GM10847 (cell line): ENCODE results near the gene CASP14.

Experiments used
- POLR2A ChIP-seq: IDR thresholded peaks from 2 replicates; pipeline ENCODE4 v1.6.1; 2011; ENCODE audit not compliant: insufficient read length; ENCODE audit errors: extremely low read depth

The CASP14 gene

DNA sequence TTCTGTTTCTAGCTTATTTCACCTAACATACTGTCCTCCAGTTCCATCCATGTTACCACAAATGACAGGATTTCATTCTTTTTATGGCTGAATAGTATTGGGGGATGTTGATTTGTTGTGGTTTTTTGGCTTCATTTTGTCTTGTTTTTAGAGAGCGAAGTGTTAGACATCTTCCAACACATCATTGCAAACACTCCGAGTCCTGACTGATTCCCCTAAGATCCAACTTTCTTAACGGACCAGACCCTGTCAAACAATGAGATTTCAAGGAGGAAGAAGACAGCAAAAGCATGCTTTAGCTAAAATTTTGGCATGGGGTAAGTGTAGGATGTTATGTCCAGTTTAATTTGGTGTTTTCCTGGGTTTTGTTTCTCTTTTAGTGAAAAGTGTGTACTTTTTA is 3.8 kb upstream of the CASP14 start:
- no peak for TF ChIP-seq POLR2A

DNA sequence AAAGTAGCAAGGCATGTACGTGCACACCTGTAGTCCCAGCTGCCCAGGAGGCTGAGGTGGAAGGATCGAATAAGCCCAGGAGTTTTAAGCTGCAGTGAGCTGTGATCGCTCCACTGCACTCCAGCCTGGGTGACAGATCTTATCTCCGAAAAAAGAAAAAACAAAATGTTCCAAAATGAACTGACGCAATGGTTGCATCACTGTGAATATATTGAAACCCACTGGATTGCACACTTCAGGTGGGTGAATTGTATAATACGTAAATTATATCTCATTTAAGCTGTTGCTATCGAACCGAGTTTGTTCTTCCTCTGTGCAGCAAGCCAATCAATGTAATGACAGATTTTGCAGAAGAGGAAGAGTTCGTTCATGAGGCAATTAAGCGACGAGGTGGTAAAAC is 1.6 kb upstream of the CASP14 start:
- TF ChIP-seq POLR2A, result no peak

DNA sequence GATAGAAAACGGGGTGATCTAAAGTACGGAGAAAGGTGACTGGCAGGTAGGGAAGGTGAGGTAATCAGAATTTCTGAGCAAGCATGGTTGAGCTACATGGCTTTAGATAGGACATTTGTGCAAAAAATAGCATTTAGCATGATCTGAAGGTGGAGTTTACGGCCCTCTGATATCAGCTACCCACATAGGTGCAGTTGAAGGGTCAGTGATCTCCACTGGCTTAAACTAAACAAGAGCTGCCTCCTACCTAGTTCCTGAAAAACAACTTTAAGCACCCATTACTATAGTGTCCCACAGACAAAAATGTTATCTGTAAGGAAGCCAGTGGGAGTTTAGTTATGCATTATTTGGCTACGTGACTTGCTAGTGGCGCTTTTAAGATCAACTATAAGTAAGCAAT is 1.2 kb upstream of the CASP14 start:
- no peak for TF ChIP-seq POLR2A

DNA sequence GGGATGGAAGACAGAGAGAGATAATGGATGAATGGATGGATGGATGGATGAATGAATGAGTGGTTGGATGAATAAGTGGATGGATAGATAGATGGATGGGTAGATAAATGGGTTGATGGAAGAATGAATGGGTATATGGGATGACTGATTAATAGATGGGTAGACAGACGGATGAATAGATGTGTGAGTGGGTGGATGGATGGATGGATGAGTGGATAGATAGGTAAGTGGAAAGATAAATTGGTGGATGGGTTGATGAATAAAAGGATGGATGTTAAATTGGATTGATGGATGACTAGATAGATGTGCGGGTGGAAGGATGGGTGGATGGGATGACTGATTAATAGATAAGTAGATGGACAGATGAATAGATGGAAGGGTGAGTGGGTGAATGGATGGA is 1.4 kb downstream of the CASP14 start:
- TF ChIP-seq POLR2A, result no peak

DNA sequence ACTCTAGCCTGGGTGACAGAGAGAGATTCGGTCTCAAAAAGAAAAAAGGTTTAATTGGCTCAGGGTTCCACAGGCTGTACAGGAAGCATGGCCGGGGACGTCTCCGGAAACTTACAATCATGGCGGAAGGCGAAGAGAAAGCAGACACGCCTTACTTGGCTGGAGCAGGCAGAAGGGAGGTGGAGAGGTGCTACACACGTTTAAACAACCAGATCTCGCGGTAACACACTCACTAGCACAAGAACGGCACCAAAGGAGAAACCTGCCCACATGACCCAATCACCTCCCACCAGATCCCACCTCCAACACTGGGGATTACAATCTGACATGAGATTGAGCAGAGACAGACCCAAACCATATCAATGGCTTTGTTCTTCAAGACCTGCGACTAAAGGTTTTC is 12.8 kb downstream of the CASP14 start:
- TF ChIP-seq POLR2A, result no peak

DNA sequence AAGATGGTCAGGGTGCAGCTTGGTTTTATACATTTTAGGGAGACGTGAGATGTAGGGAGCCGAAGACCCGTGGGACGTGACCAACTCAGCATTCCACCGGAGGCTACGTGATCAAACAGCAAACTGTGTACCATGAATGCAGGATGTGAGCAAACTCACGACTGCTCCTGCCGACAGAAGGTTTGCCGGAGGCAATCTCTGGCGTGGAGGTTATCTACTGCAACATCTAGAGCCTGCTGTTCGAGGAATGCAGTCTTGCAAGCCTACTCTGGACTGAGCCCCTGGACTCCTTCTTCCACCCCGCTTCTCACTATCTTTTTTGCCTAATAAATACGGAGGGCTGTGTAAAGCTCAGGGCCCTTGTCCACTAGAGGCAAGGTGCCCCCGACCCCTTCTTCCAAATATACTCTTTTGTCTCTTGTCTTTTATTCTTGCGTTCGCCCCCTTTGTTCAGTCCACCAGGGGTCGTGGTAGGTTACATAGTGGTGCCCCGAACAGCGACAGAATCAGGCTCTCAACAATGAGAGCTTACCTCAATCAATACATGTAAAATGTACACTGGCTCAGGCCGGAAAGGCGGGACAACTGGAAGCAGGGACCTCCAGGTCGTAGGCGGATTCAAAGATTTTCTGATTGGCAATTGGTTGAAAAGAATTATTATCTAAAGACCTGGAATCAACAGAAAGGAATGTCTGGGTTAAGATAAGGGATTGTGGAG is 23.8 kb downstream of the CASP14 start:
- TF ChIP-seq POLR2A, result no peak

DNA sequence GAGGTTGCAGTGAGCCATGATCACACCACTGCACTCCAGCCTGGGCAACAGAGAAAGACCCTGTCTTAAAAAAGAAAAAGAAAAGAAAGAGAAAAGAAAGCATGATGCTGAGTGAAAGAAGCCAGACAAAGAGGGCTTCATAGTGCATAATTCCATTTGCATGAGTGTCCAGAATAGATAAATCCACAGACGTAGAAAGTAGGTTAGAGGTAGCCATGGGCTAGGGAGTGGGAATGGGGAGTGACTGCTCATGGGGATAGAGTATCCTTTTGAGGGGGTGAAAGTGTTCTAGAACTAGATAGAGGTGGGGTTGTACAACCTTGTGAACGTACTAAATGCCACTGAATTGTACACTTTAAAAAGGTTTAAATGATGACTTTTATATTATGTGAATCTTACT is 25.1 kb downstream of the CASP14 start:
- TF ChIP-seq POLR2A, result no peak

DNA sequence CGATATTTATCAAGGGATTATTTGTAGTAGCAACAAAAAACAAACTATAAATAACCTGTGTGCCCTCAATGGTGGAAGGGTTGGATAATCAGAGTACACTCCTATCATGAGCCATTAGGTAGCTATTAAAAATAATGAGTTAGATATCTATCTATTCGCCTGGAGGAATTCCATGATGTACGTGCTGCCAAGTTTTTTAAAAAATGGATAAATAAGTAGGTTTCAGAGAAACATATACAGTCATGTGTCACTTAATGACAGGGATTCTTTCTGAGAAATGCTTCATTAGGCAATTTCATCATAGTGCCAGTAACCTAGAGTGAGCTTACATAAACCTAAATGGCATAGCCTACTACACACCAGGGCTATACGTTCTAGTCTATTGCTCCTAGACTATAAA is 26.5 kb downstream of the CASP14 start:
- no peak for TF ChIP-seq POLR2A

DNA sequence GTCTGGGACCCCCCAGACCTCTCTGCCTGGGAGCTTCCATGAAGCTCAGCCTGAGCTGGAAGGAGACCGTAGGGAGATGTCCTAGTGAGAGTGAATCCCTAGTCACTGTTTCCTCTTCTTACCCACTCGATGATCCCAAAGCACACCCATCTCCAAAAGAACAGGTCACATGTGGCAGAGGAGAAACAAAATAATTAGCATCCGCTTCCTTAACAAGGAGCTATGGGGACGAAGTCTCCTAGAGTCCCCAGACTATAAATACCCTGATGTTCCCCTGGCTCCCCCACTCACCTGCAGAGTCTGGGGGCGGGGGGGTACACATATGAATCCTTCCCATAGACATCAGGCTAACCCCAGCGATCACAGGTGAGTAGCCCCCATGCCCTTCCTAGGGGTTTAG is 32.6 kb downstream of the CASP14 start, which contains the start of gene OR1I1:
Gene OR1I1 (plus strand): TSS at position 301 of the 400 bp plus-strand sequence. CDS start 4,855 bp downstream, outside the sequence.
- no peak for TF ChIP-seq POLR2A

DNA sequence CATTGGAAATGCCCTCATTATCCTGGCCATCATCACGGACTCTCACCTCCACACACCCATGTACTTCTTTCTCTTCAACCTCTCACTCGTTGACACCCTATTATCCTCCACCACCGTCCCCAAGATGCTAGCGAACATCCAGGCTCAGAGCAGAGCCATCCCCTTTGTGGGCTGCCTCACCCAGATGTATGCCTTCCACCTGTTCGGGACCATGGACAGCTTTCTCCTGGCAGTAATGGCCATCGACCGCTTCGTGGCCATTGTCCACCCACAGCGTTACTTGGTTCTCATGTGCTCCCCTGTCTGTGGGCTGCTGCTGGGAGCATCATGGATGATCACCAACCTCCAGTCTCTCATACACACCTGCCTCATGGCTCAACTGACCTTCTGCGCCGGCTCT is 37.9 kb downstream of the CASP14 start:
- no peak for TF ChIP-seq POLR2A

DNA sequence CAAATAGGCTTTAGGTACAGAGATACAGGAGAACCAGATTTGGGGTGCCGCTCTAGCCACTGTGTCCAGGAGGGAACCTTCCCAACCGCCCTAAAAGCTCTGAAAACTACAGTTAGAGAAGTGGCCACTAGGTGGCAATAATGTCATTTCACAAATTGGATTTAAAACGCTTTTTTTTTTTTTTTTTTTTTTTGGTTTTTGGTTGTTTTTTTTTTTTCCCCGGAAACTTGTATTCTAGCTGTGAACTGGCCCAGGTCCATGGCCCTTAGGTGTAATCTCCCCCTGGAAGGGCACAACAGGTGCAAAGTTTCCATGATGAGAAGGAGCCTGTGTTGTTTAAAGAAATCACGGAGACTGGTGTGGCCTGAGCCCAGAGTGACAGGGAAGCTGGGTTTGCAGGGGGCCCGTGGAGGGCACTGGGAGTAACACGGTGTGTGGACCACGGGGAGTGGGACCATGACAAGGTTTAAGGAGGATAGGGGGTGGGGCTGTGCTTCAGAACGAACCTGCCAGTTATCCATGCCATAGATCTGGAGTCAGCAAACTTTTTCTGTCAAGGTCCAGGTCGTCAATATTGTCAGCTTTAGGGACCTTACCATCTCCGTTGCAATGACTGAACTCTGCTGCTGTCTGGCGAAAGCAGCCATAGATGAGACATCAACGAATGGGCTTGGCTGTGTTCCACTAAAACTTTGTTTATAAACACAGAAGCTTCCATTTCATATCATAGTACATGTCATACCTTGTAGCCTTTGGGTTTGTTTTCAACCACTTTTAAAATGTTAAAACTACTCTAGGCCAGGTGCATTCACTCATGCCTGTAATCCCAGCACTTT is 42.9 kb downstream of the CASP14 start:
- no peak for TF ChIP-seq POLR2A

DNA sequence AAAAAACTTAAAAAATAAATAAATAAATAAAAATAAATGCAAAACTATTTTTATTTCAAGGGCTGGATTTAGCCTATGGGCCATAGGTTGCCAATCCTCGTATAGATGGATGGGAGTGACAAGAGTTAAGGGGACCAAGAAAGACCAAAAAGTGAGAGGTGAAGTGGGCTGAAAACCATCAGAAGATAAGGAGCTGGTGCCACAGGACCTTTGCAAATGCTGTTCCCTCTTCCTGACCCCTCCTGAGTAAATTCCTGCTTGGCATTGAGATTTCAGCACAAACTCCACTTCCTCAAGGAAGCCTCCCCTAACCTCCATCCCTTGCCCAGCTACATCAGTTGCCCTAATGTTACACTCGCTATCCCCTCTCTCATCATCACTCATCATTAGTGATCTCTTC is 43.7 kb downstream of the CASP14 start:
- no peak for TF ChIP-seq POLR2A

DNA sequence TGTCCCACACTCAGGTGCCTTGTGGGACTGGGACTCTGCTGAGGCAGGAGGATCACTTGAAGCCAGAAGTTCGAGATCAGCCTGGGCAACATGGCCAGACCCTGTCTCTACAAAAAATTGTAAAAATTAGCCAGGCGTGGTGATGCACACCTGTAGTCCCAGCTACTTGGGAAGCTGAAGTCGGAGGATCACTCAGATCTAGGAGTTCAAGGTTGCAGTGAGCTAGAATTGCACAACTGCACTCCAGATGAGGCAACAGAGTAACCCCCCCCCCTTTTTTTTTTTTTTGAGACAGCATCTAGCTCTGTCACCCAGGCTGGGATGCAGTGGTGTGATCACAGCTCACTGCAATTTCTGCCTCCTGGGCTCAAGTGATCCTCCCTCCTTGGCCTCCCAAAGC is 46.9 kb downstream of the CASP14 start:
- TF ChIP-seq POLR2A, result no peak

DNA sequence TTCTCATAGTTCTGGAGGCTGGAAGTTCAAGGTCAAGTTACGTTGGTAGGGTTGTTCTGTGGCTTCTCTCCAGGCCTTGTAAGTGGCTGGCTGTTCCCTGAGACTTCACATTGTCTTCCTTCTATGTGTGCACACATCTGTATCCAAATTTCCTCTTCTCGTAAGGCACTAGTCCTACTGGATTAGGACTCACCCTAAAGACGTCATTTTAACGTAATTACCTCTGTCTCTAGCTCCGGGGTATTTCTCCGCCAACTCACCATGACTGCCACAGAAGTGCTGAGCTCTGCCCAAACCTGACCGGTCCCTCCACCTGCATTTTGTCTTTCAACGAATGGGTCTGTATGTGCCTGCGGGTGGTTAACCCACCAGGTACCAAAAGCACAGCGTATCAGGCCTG is 49.2 kb downstream of the CASP14 start:
- no peak for TF ChIP-seq POLR2A

DNA sequence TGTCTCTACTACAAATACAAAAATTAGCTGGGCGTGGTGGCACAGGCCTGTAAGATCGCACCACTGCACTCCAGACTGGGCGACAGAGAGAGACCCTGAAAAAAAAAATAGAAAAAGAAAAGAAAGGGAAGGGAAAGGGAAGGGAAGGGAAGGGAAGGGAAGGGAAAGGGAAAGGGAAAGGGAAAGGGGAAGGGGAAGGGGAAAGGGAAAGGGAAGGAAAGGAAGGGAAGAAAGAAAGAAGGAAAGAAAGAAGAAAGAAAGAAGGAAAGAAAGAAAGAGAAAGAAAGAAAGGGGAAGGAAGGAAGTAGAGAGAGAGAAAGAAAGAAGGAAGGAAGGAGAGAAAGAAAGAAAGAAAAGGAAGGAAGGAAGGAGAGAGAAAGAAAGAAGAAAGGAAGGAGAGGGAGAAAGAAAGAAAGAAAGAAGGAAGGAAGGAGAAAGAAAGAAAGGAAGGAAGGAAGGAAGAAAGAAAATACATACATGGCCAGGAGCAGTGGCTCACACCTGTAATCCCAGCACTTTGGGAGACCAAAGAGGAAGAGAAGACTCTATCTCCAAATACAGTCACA is 49.8 kb downstream of the CASP14 start:
- TF ChIP-seq POLR2A, result no peak

DNA sequence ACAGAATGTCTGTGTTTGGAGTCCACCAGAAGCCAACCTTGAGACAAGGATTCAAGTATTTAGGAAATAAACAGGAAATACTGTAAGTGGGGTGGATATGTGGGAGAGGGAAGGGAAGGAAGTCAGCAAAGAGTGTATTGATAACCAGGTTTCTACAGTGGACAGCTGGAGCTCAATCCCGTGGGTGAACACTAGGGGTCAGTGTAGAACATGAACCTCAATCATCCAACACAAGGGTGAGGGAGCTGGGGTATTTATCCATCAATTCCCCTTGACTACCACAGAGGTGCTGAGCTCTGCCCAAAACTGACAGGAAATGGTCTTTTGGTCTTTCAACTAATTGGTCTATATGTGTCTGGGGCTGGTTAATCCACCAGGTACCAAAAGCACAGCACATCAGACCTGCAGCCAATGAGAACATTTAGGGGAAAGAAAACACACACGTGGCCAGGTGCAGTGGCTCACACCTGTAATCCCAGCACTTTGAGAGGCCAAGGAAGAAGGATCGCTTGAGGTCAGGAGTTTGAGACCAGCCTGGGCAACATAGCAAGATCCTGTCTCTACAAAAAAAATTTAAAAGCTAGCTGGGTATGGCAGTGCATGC is 52.3 kb downstream of the CASP14 start:
- TF ChIP-seq POLR2A, result no peak
